HepG2 (cell line): Measurements from ENCODE around the gene CCDC154. TPM values are rescaled to one million over a fixed set of nuclear protein-coding genes. Genes with fewer than 3 reads are reported as not detected.

Experiments
- ATAC-seq: fragments of 200-7000 bp; cut with Tn5 transposase; 3 replicates; pipeline ENCODE4 v1.9.1; 2020; ENCODE audit warnings: mild to moderate bottlenecking, moderate library complexity
- BruUV-seq: library from RNA; stranded (reverse); fragments of 400-500 nt; replicated peaks from 2 replicates; lab custom pipeline; 2021; lab: Mats Ljungman, UMichigan
- CTCF ChIA-PET: fragments of 300-600 bp; formaldehyde crosslinking; extraction: SDS; loops from one replicate; lab custom pipeline; 2021; ENCODE audit warnings: low total read pairs, inconsistent platforms, low intra/inter-chr PET ratio; lab: Yijun Ruan, JAX
- POLR2A ChIA-PET: fragments of 350-600 bp; sonication (Branson Sonifier 250); formaldehyde crosslinking; loops from one replicate; lab custom pipeline; 2020; ENCODE audit warnings: antibody characterized with exemption, inconsistent platforms; lab: Yijun Ruan, JAX
- DNase-seq: peaks from one replicate; pipeline ENCODE4 v3.0.0-alpha.2; 2015; ENCODE audit warnings: low spot score
- FAIRE-seq: peaks from 3 replicates; lab custom pipeline; 2011; peaks lifted over from hg19 to GRCh38; lab: Jason Lieb, UNC
- H2AFZ ChIP-seq: one replicate; pipeline ENCODE4 v1.6.1; 2011; ENCODE audit warnings: low read length, inconsistent platforms
- H3K27ac ChIP-seq: fragments of 300-600 bp; 3 replicates; pipeline ENCODE4 v1.8.0; 2011; ENCODE audit warnings: mixed run types, mild to moderate bottlenecking, mixed read lengths, low read length, inconsistent platforms; ENCODE audit not compliant: insufficient read depth; ENCODE audit errors: extremely low read length
- H3K27me3 ChIP-seq, 2 experiments: fragments of 200-600 bp in 1 of 2; 2 replicates in 1 of 2; 3 replicates in 1 of 2; pipeline versions ENCODE4 v1.6.0 to v1.8.0; 2011; ENCODE audit warnings: low read length in 2 of 2, mild to moderate bottlenecking in 2 of 2, moderate library complexity in 2 of 2, inconsistent platforms in 1 of 2; ENCODE audit not compliant: insufficient read depth in 2 of 2, control insufficient read depth in 1 of 2
- H3K36me3 ChIP-seq, 2 experiments: fragments of 200-600 bp in 1 of 2; replicated peaks in 1 of 2; 2 replicates in 1 of 2; 3 replicates in 1 of 2; pipeline versions ENCODE4 v1.5.1 to v1.8.0; 2011; ENCODE audit warnings: low read length in 2 of 2, inconsistent platforms in 1 of 2; ENCODE audit not compliant: insufficient read depth in 2 of 2, control insufficient read depth in 1 of 2
- H3K4me1 ChIP-seq: 2 replicates; pipeline ENCODE4 v1.5.1; 2012; ENCODE audit warnings: low read length, inconsistent platforms; ENCODE audit not compliant: insufficient read depth
- H3K4me2 ChIP-seq: 2 replicates; pipeline ENCODE4 v1.6.0; 2011; ENCODE audit warnings: low read depth, low read length, inconsistent platforms
- H3K4me3 ChIP-seq, 3 experiments: fragments of 200-600 bp in 1 of 3; sonication (generic), shearing (Covaris generic) in 1 of 3; replicated peaks in 1 of 3; 2 replicates each; pipeline ENCODE4 v1.5.1; 2011 to 2016; ENCODE audit warnings: low read length in 3 of 3, inconsistent platforms in 2 of 3, low read depth in 2 of 3, mild to moderate bottlenecking in 2 of 3, control low read depth in 1 of 3, mixed read lengths in 1 of 3; ENCODE audit not compliant: insufficient read depth in 1 of 3
- H3K79me2 ChIP-seq: one replicate; pipeline ENCODE4 v1.6.1; 2011; ENCODE audit warnings: low read length, inconsistent platforms; ENCODE audit not compliant: insufficient read depth
- H3K9ac ChIP-seq: 2 replicates; pipeline ENCODE4 v1.6.0; 2011; ENCODE audit warnings: mild to moderate bottlenecking, low read depth, low read length, inconsistent platforms; ENCODE audit not compliant: insufficient read depth
- H3K9me3 ChIP-seq: 2 replicates; pipeline ENCODE4 v1.5.1; 2012; ENCODE audit warnings: mild to moderate bottlenecking, low read length
- H4K20me1 ChIP-seq: 2 replicates; pipeline ENCODE4 v1.6.0; 2011; ENCODE audit warnings: inconsistent platforms, mild to moderate bottlenecking, low read length, moderate library complexity; ENCODE audit not compliant: insufficient read depth
- BATF2 ChIP-seq: sonication (generic); formaldehyde crosslinking; IDR thresholded peaks from 2 replicates; pipeline ENCODE4 v1.8.0; 2022; ENCODE audit warnings: mild to moderate bottlenecking, missing genetic modification reagents, moderate library complexity
- CCDC6 ChIP-seq: sonication (generic); formaldehyde crosslinking; IDR thresholded peaks from 2 replicates; pipeline ENCODE4 v1.8.1; 2022; ENCODE audit warnings: mild to moderate bottlenecking, missing genetic modification reagents, moderate library complexity
- FOXP4 ChIP-seq: sonication (generic); formaldehyde crosslinking; IDR thresholded peaks from 2 replicates; pipeline ENCODE4 v1.4.0; 2020; ENCODE audit warnings: missing genetic modification reagents
- HMGA1 ChIP-seq: sonication (generic); formaldehyde crosslinking; conservative IDR thresholded peaks from 2 replicates; pipeline ENCODE4 v1.4.0; 2020; ENCODE audit warnings: missing genetic modification reagents
- KAT8 ChIP-seq: IDR thresholded peaks from 2 replicates; pipeline ENCODE4 v1.6.1; 2016; ENCODE audit warnings: missing genetic modification reagents, missing compliant biosample characterization
- KLF16 ChIP-seq, 2 experiments: sonication (generic) in 1 of 2; formaldehyde crosslinking in 1 of 2; IDR thresholded peaks; 2 replicates each; pipeline versions ENCODE4 v1.6.1 to v1.8.0; 2016 to 2023; ENCODE audit warnings: missing genetic modification reagents in 2 of 2, missing compliant biosample characterization in 1 of 2
- MAFK ChIP-seq, 2 experiments: IDR thresholded peaks in 1 of 2; conservative IDR thresholded peaks in 1 of 2; 2 replicates each; pipeline ENCODE4 v1.6.1; 2011; ENCODE audit warnings: improper control_type of control experiment in 2 of 2, low read length in 2 of 2
- PHB2 ChIP-seq: fragments of 450-650 bp; IDR thresholded peaks from 2 replicates; pipeline ENCODE4 v1.6.1; 2018; ENCODE audit not compliant: partially characterized antibody
- RBFOX2 ChIP-seq: fragments of 200-400 bp; formaldehyde crosslinking; IDR thresholded peaks from 2 replicates; pipeline ENCODE4 v1.6.1; 2017; ENCODE audit warnings: low read depth, mild to moderate bottlenecking, low read length
- REPIN1 ChIP-seq: sonication (generic); formaldehyde crosslinking; IDR thresholded peaks from 2 replicates; pipeline ENCODE4 v1.8.0; 2022; ENCODE audit warnings: missing genetic modification reagents, low read depth, mild to moderate bottlenecking, borderline replicate concordance
- ZSCAN30 ChIP-seq: sonication (generic); formaldehyde crosslinking; IDR thresholded peaks from 2 replicates; pipeline ENCODE4 v1.5.0; 2020; ENCODE audit warnings: mild to moderate bottlenecking, missing genetic modification reagents
- WGBS: methylation state at CpG from one replicate; pipeline ENCODE4 v1.1.6; 2017; ENCODE audit warnings: low lambda C conversion rate; 5-methylcytosine and 5-hydroxymethylcytosine counted together
- in situ Hi-C: cut with HindIII; loops from 2 replicates; pipeline ENCODE4 v1.10.0; 2017; ENCODE audit warnings: low pct_unique_long_range_greater_than_20kb; ENCODE audit not compliant: extremely low pct_ligation_motif_present
- intact Hi-C: fragments of 100-400 bp; cut with micrococcal nuclease; formaldehyde crosslinking; loops from one replicate; pipeline ENCODE4 v1.10.0; 2022; ENCODE audit not compliant: unreplicated experiment
- polyA plus RNA-seq, 8 experiments: library from polyadenylated mRNA; depleted of rRNA in 3 of 8; stranded (reverse) in 7 of 8; unstranded in 1 of 8; fragments of >200 nt; fragmentation: Illumina TruSeq in 4 of 8; extraction: Trizol in 4 of 8; gene quantifications; 2 replicates each; pipeline versions ENCODE4 v1.2.1 to v1.2.3, GENCODE V29; 2011 to 2016; ENCODE audit warnings: low read depth in 4 of 8, missing spikeins in 1 of 8, mixed read lengths in 1 of 8; ENCODE audit not compliant: insufficient read depth in 1 of 8
- total RNA-seq, 5 experiments: library from RNA; depleted of rRNA; stranded (reverse); fragments of >200 nt; fragmentation: Illumina TruSeq; extraction: Trizol; gene quantifications; 2 replicates each; pipeline ENCODE4 v1.2.3, GENCODE V29; 2016; ENCODE audit warnings: low read depth in 1 of 5
- TF ChIP-seq, protein P1 (sequence below): sonication (generic); formaldehyde crosslinking; IDR thresholded peaks from 2 replicates; pipeline ENCODE4 v1.9.0; 2022; ENCODE audit warnings: low read depth, missing genetic modification reagents

The CCDC154 gene
- total and polyA plus RNA-seq, 2 of the 13 experiments (the other 11 are each of a cell fraction or from before 2014, with no cell fraction given) = 0.92 to 1.5 TPM

- WGBS = 97% methylated on average over 12 of the region's 38 CpGs
- POLR2A ChIA-PET = no interaction called here
- ATAC-seq (no peak), DNase-seq (no peak)
- in situ Hi-C loops (no loop called here), intact Hi-C loops (no loop called here)
- Histone ChIP-seq H3K9ac (no peak overlapping the region), H3K9me3 (no peaks in the 10 kb centered on the region), H3K36me3 (peaks cover 10 to 15% of the 10 kb centered on the region in 2 experiments; a peak in 4 of 5 replicates), H3K4me3 (no peak overlapping the region), H3K4me2 (no peak overlapping the region), H2AFZ (no peak overlapping the region)
- BruUV-seq = no TSS peak
- no peak for TF ChIP-seq MAFK (conservative IDR thresholded peaks at IDR 0.05 in 1 of 2, IDR thresholded peaks at IDR 0.05 in 1 of 2; ENCODE audit: low read length in 2 of 2)
- TF ChIP-seq RBFOX2 = peak; percentile 47; the same call in 1 of the 2 replicates
- TF ChIP-seq, all 625 proteins: peak for 1
- Histone ChIP-seq H3K4me1 (no peaks in the 10 kb centered on the region), H3K27ac (no peak overlapping the region), H3K27me3 (no peaks in the 10 kb centered on the region), H3K79me2 (no peaks in the 10 kb centered on the region), H4K20me1 (no peaks in the 10 kb centered on the region)
- CTCF ChIA-PET = no interaction called here
- no peak for FAIRE-seq
These were observed 45.4 kb downstream of the CCDC154 start for GRCh38 chr16:1398826-1399581.

- POLR2A ChIA-PET = no interaction called here
- TF ChIP-seq FOXP4 (CRISPR knock-in tag) (no peak), BATF2 (no peak), PHB2 (no peak), REPIN1 (CRISPR knock-in tag) (no peak), KLF16 (CRISPR knock-in tag; IDR thresholded peaks at IDR 0.05) (no peak), CCDC6 (CRISPR knock-in tag) (no peak), KAT8 (no peak), HMGA1 (CRISPR knock-in tag) (no peak), ZSCAN30 (CRISPR knock-in tag) (no peak)
- TF ChIP-seq, protein P1, sequence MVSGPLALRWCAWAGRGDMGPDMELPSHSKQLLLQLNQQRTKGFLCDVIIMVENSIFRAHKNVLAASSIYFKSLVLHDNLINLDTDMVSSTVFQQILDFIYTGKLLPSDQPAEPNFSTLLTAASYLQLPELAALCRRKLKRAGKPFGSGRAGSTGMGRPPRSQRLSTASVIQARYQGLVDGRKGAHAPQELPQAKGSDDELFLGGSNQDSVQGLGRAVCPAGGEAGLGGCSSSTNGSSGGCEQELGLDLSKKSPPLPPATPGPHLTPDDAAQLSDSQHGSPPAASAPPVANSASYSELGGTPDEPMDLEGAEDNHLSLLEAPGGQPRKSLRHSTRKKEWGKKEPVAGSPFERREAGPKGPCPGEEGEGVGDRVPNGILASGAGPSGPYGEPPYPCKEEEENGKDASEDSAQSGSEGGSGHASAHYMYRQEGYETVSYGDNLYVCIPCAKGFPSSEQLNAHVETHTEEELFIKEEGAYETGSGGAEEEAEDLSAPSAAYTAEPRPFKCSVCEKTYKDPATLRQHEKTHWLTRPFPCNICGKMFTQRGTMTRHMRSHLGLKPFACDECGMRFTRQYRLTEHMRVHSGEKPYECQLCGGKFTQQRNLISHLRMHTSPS = no peak
These were observed 46.0 kb downstream of the CCDC154 start for GRCh38 chr16:1398351-1398750.

More at GRCh38 chr16:1398351-1398750, 46.0 kb downstream of the CCDC154 start:
- H3K9me3 ChIP-seq = no peaks in the 10 kb centered on the region
- CTCF ChIA-PET = no interaction called here
- WGBS = 95% methylated on average over 9 of the region's 9 CpGs
- H3K36me3 ChIP-seq = peaks cover 10 to 15% of the 10 kb centered on the region in 2 experiments; a peak in 4 of 5 replicates
- ATAC-seq = no peak
- FAIRE-seq = no peak
- intact Hi-C loops (no loop called here), in situ Hi-C loops (no loop called here)
- no peaks in the 10 kb centered on the region for H4K20me1 ChIP-seq
- H3K4me3 ChIP-seq = no peak overlapping the region
- H3K27ac ChIP-seq = no peak overlapping the region
- H2AFZ ChIP-seq = no peak overlapping the region
- no peaks in the 10 kb centered on the region for H3K27me3 ChIP-seq
- H3K4me2 ChIP-seq = no peak overlapping the region
- H3K79me2 ChIP-seq = no peaks in the 10 kb centered on the region
- no peaks in the 10 kb centered on the region for H3K4me1 ChIP-seq
- no peak for DNase-seq
- H3K9ac ChIP-seq = no peak overlapping the region
- no TSS peak for BruUV-seq
